Measurements from ENCODE around the gene PCYOX1L. TPM values are rescaled to one million over a fixed set of nuclear protein-coding genes. Genes with fewer than 3 reads are reported as not detected.

PCYOX1L gene
- total RNA-seq, 1 donor from 2014 or later: 11.9 TPM

DNA sequence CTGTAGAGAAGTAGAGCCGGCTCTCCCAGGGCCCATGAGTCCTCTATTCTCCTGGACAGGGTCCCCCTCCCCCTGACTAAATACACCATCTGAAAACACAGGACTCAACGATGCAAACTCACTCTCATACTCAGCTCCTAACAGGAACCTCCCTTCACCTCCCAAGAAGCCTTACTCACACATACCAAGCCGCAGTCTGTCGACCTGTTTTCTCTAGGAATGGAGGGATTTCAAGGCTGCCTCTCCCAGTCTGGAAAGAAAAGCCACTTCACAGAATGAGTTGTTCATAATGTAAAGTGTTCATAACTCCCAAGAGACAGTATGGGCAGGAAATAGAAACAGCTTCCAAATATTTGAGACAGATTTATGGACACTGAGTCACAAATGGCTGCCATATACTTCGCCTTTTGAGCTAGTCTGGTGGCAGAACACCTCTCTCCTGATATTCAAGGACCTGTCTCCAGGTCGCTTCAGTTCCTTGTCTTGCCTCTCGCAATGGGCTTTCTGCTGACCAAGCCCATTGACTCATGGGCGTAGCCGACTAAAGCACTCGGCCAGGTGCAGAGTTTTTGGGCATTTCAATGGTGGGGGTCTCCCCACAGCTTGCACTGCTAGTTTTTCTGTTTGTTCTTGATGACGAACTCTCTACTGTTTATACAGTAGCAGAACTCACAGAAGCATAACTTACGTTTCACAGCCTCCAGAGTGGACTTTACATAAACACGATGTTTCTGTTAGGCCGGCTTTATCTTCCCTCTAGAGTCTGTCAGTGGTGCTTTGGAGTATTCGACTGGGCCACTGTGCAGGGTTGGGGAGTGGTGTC, 46.3 kb downstream of the PCYOX1L start:
- DNase-seq (ENCODE audit: low read depth): no peak
- no peak overlapping the region for H3K4me3 ChIP-seq (ENCODE audit: low read depth, low read length)
- TF ChIP-seq, protein P1, sequence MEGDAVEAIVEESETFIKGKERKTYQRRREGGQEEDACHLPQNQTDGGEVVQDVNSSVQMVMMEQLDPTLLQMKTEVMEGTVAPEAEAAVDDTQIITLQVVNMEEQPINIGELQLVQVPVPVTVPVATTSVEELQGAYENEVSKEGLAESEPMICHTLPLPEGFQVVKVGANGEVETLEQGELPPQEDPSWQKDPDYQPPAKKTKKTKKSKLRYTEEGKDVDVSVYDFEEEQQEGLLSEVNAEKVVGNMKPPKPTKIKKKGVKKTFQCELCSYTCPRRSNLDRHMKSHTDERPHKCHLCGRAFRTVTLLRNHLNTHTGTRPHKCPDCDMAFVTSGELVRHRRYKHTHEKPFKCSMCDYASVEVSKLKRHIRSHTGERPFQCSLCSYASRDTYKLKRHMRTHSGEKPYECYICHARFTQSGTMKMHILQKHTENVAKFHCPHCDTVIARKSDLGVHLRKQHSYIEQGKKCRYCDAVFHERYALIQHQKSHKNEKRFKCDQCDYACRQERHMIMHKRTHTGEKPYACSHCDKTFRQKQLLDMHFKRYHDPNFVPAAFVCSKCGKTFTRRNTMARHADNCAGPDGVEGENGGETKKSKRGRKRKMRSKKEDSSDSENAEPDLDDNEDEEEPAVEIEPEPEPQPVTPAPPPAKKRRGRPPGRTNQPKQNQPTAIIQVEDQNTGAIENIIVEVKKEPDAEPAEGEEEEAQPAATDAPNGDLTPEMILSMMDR (IDR thresholded peaks at IDR 0.05; ENCODE audit: insufficient read depth, low read length, poor library complexity, severe bottlenecking): no peak
- no peaks in the 10 kb centered on the region for H3K27me3 ChIP-seq (ENCODE audit: control insufficient read depth, insufficient read depth, low read length)
- H3K36me3 ChIP-seq (ENCODE audit: control insufficient read depth, insufficient read depth, low read length): no peaks in the 10 kb centered on the region

DNA sequence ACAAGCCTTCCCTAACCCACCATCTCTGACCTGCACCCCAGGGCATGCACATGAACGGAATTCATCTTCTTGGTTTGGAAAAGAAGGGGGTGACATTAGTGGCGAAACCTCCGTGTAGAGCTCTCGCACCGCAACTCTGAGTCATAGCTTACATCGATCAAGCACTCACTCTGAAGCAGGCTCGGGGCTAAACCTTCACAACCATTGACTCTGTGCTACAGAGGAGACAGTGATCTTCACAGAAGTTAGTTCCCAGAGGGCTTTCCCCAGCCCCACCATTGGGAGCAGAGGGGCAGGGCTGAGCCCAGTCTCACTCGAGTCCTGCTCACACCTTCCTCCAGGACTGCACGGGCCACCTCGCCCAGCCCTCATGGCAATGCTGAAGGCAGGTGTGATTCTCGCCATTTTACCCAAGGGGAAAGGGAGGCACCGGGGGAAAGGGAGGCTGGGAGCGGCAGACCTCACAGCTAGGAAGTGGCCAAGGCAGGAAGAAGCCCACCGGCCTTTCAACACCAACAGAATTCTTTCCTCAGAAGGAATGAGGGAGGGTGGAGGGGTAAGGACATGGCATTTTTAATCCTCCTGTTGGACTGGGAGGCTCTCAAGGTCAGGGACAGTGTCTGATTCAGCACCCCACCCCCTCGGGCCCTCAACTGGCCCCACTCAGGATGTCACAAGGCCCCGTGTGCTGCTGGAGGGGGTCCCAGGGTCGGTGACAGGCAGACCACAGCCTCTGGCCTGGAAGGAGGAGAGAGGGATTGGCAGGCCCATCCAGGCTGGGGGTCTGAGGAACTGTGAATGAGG, 47.1 kb downstream of the PCYOX1L start:
- Histone ChIP-seq H3K27me3 (ENCODE audit: control insufficient read depth, insufficient read depth, low read length) (no peaks in the 10 kb centered on the region), H3K4me3 (ENCODE audit: low read depth, low read length) (no peak overlapping the region), H3K36me3 (ENCODE audit: control insufficient read depth, insufficient read depth, low read length) (no peaks in the 10 kb centered on the region)
- TF ChIP-seq, protein P1 (IDR thresholded peaks at IDR 0.05; ENCODE audit: insufficient read depth, low read length, poor library complexity, severe bottlenecking): no peak
- no peak for DNase-seq (ENCODE audit: low read depth)

DNA sequence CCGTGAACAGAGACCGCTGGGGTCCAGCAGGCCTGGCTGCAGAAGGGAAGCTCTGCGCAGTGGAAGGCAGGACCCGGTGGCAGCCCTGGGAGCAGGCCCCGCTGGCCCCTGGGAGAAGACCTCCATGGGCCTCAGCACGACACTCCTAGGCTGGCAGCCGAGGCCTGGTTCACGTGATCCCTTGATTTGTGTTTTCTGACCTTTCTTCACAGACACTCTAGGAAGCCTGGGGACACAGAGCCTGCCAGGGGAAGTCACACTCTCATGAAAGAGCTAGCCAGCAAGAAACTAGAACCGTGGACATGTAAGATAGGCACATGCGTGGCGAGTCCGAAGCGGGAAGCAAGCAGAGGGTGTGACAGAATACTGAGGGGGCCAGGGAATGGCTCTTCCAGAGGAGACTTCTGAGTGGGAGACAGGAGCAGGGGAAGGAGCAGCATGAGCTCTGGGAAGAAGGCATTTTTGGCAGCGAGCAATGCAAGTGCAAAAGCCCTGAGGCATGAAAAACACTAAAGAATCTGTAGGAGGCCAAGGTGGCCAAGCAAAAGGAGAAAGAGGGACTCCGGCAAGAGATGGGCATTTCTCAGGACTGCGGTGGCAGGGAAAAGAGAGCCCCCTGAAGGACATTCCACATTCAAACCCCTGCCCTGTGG, 47.8 kb downstream of the PCYOX1L start:
- DNase-seq (ENCODE audit: low read depth): no peak
- no peak overlapping the region for H3K4me3 ChIP-seq (ENCODE audit: low read depth, low read length)

DNA sequence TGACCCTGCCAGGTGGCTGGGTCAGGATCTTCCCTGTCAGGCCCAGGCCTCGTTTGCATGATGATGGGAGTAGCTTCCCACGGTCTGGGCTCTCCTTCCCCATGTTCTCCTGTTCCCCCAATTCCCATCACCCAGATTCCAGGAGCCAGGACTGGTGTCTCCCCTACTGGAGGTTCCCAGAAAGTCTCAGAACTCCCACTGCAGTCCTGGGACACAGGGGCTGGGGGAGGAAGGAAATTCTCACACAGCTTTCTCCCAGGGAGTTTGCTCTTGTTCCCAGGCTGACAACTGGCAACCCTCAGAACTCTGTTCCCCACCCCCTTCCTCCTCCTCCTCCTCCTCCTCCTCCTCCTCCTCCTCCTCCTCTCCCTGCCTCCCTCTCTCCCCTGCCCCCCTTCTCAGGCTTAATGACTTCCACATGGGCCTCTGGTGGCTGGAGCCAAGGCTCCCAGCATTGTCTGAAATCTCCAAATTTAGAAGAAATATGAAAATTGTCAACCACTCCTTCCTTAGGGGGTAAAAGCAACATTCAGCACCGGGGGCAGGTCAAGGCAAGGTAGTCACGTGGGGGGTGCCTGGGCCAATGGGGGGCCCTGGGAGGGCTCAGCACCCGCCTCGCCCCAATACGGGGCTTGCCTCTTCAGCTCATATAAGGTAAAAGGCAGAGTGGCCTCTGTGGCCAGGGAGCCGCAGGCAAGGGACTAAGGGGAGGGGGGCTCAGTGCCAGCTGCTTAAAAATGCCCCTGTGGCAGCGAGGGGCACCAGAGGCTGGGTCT, 48.5 kb downstream of the PCYOX1L start:
- Histone ChIP-seq H3K36me3 (ENCODE audit: control insufficient read depth, insufficient read depth, low read length) (no peaks in the 10 kb centered on the region), H3K4me3 (ENCODE audit: low read depth, low read length) (peak overlapping the region; percentile 4), H3K27me3 (ENCODE audit: control insufficient read depth, insufficient read depth, low read length) (no peaks in the 10 kb centered on the region)
- TF ChIP-seq, protein P1 (IDR thresholded peaks at IDR 0.05; ENCODE audit: insufficient read depth, low read length, poor library complexity, severe bottlenecking): no peak
- no peak for DNase-seq (ENCODE audit: low read depth)

More for the DNA sequence above, 47.8 kb downstream of the PCYOX1L start:
- Histone ChIP-seq H3K27me3 (ENCODE audit: control insufficient read depth, insufficient read depth, low read length) (no peaks in the 10 kb centered on the region), H3K36me3 (ENCODE audit: control insufficient read depth, insufficient read depth, low read length) (no peaks in the 10 kb centered on the region)
- TF ChIP-seq, protein P1 (IDR thresholded peaks at IDR 0.05; ENCODE audit: insufficient read depth, low read length, poor library complexity, severe bottlenecking): no peak

DNA sequence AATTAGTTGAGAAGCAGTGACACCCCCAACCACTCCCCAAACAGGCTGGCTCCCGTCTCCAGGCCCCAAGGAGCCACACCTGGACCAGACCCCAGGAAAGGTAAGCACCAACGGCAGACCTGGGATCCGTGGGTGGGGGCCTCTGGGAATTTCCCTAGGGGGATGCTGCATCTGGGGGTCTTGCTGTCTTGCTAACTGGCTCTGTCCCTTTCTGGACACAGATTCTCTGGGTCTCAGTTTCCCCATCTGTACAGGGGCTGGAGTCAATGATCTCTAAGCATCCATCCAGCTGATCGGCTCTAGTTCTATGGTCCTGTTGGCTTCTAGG, 49.1 kb downstream of the PCYOX1L start:
- Histone ChIP-seq H3K4me3 (ENCODE audit: low read depth, low read length) (peak overlapping the region; percentile 4), H3K36me3 (ENCODE audit: control insufficient read depth, insufficient read depth, low read length) (no peaks in the 10 kb centered on the region), H3K27me3 (ENCODE audit: control insufficient read depth, insufficient read depth, low read length) (no peaks in the 10 kb centered on the region)
- no peak for DNase-seq (ENCODE audit: low read depth)
- TF ChIP-seq, protein P1 (IDR thresholded peaks at IDR 0.05; ENCODE audit: insufficient read depth, low read length, poor library complexity, severe bottlenecking): no peak
